PC-3 (cell line): Measurements from ENCODE around the gene SLC13A3. TPM values are rescaled to one million over a fixed set of nuclear protein-coding genes. Genes with fewer than 3 reads are reported as not detected.
A peak's percentile ranks its signal among the peaks of the same experiment; 100 is the strongest.

Experiments
- ATAC-seq: fragments of 200-7000 bp; cut with Tn5 transposase; 2 replicates; pipeline ENCODE4 v1.9.1; 2020; ENCODE audit warnings: mild to moderate bottlenecking, moderate library complexity
- BruUV-seq: library from RNA; stranded (reverse); fragments of 400-500 nt; replicated peaks from 2 replicates; lab custom pipeline; 2021; lab: Mats Ljungman, UMichigan
- CTCF ChIA-PET: fragments of 300-600 bp; sonication (Branson Sonifier 250); formaldehyde crosslinking; loops from one replicate; lab custom pipeline; 2022; ENCODE audit warnings: antibody characterized with exemption; lab: Charles Lee
- POLR2A ChIA-PET: fragments of 300-600 bp; sonication (Branson Sonifier 250); formaldehyde crosslinking; loops from one replicate; lab custom pipeline; 2022; ENCODE audit warnings: antibody characterized with exemption; ENCODE audit not compliant: unreplicated experiment; lab: Charles Lee
- DNase-seq: peaks from one replicate; pipeline ENCODE4 v3.0.0-alpha.2; 2015
- H2AFZ ChIP-seq: fragments of 300-600 bp; sonication (generic); 2 replicates; pipeline ENCODE4 v1.6.0; 2016; ENCODE audit warnings: antibody characterized with exemption, low read length
- H3F3A ChIP-seq: fragments of 300-600 bp; sonication (generic); one replicate; pipeline ENCODE4 v1.6.0; 2017; ENCODE audit warnings: antibody characterized with exemption, low read length, control low read depth, mild to moderate bottlenecking; ENCODE audit not compliant: unreplicated experiment
- H3K27ac ChIP-seq: fragments of 300-600 bp; sonication (generic); 2 replicates; pipeline ENCODE4 v1.5.1; 2016; ENCODE audit warnings: mild to moderate bottlenecking, low read length
- H3K27me3 ChIP-seq: fragments of 300-600 bp; sonication (generic); 2 replicates; pipeline ENCODE4 v1.6.1; 2016; ENCODE audit warnings: low read length, mixed read lengths
- H3K36me3 ChIP-seq: fragments of 300-600 bp; sonication (generic); 2 replicates; pipeline ENCODE4 v1.6.1; 2016; ENCODE audit warnings: low read depth, mixed run types, low read length, mixed read lengths
- H3K4me1 ChIP-seq: fragments of 300-600 bp; sonication (generic); 2 replicates; pipeline ENCODE4 v1.5.1; 2016; ENCODE audit warnings: low read length; ENCODE audit not compliant: insufficient read depth
- H3K4me2 ChIP-seq: fragments of 300-600 bp; sonication (generic); 2 replicates; pipeline ENCODE4 v1.6.0; 2016; ENCODE audit warnings: low read length
- H3K4me3 ChIP-seq: fragments of 300-600 bp; sonication (generic); 2 replicates; pipeline ENCODE4 v1.5.1; 2016; ENCODE audit warnings: mild to moderate bottlenecking, low read length, mixed read lengths
- H3K79me2 ChIP-seq: fragments of 300-600 bp; sonication (generic); 2 replicates; pipeline ENCODE4 v1.6.1; 2017; ENCODE audit warnings: low read length, mixed read lengths
- H3K9ac ChIP-seq: fragments of 300-600 bp; sonication (generic); 2 replicates; pipeline ENCODE4 v1.6.0; 2016; ENCODE audit warnings: mild to moderate bottlenecking, low read length
- H3K9me2 ChIP-seq: fragments of 300-600 bp; sonication (generic); replicated peaks from 2 replicates; pipeline ENCODE4 v1.6.1; 2016; ENCODE audit warnings: mixed run types, low read length, mixed read lengths
- H3K9me3 ChIP-seq: fragments of 300-600 bp; sonication (generic); 2 replicates; pipeline ENCODE4 v1.6.1; 2016; ENCODE audit warnings: low read length, mixed read lengths
- H4K20me1 ChIP-seq: fragments of 300-600 bp; sonication (generic); 2 replicates; pipeline ENCODE4 v1.6.1; 2016; ENCODE audit warnings: low read length, mixed read lengths
- EZH2 ChIP-seq: fragments of 300-600 bp; sonication (generic); IDR thresholded peaks from one replicate; pipeline ENCODE4 v1.6.1; 2017; ENCODE audit warnings: antibody characterized with exemption, mild to moderate bottlenecking, low read length; ENCODE audit not compliant: unreplicated experiment
- EZH2phosphoT487 ChIP-seq: fragments of 300-600 bp; sonication (generic); IDR thresholded peaks from 2 replicates; pipeline ENCODE4 v1.6.1; 2018; ENCODE audit warnings: mild to moderate bottlenecking, antibody characterized with exemption, low read length, borderline replicate concordance
- intact Hi-C: fragments of 100-400 bp; cut with micrococcal nuclease; formaldehyde crosslinking; loops from 2 replicates; pipeline ENCODE4 v1.9.0; 2023
- total RNA-seq: library from RNA; depleted of rRNA; stranded (reverse); fragments of >200 nt; gene quantifications from 2 replicates; pipeline ENCODE4 v1.2.3, GENCODE V29; 2014
- TF ChIP-seq, protein P1 (sequence below): fragments of 300-600 bp; sonication (generic); conservative IDR thresholded peaks from 2 replicates; pipeline ENCODE4 v1.5.1; 2017; ENCODE audit warnings: antibody characterized with exemption, low read depth, mild to moderate bottlenecking, low read length

The SLC13A3 gene
- total RNA-seq, 1 experiment from 2014 or later, result not detected

DNA sequence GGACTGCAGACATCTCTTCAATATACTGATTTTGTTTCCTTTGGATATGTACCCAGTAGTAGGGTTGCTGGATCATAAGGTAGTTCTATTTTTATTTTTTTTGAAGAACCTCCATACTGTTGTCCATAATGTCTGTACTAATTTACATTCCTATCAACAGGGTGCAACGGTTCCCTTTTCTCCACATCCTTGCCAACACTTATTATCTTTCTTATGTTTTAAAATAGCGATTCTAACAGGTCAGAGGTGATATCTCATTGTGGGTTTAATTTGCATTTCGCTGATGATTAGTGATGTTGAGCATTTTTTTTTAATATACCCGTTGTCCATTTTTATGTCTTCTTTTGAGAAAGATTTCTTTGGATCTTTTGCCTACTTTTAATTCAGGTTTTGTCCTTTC lies 39.9 kb upstream of the SLC13A3 start:
- CTCF ChIA-PET, result no interaction called here
- intact Hi-C loops, result no loop called here

DNA sequence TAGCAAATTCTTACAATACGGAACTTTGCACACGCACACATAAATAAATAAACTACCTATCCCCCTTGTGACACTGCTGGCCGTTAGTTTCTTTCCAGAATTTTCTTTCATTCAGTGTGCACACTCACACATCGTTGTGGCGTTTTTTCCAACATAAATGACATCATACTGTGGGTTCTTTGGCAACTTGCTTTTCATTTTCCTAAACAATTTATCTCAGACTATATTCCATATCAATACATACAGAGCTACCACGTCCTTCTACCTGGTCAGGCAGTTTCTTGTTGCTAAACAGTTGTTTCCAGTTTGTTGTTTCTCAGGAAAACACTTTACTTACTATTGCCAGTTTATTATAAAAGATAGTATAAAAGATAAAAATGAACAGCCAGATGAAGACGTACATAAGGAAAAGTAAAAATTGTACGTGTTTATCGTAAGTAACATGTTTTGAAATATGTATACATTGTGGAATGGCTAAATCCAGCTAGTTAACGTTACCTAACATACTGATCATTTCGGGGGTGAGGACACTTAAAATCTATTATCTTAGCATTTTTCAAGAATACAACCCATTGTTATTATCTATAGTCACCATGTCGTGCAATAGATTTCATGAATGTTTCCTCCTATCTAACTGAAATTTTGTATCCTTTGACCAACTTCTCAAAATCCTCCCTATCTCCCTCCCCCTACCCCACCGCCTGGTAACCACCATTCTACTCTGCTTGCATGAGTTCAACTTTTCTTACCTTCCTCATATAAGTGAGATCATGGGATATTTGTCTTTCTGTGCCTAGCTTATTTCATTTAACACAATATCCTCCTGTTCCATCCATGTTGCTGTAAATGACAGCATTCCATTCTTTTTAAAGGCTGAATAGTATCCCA lies 39.2 kb upstream of the SLC13A3 start:
- BruUV-seq, result no TSS peak

More for the DNA sequence above, 39.9 kb upstream of the SLC13A3 start:
- no TSS peak for BruUV-seq
- Histone ChIP-seq H3K4me3 (no peak overlapping the region), H3K9me3 (no peaks in the 10 kb centered on the region), H3F3A (no peaks in the 10 kb centered on the region), H3K27me3 (no peaks in the 10 kb centered on the region), H3K4me2 (no peak overlapping the region), H3K27ac (no peak overlapping the region), H4K20me1 (peaks cover 14% of the 10 kb centered on the region), H3K36me3 (peaks cover 6% of the 10 kb centered on the region; the same call in 1 of the 2 replicates), H3K79me2 (peaks cover 28% of the 10 kb centered on the region), H2AFZ (no peak overlapping the region), H3K9me2 (no peaks in the 10 kb centered on the region), H3K9ac (no peak overlapping the region), H3K4me1 (peaks cover 18% of the 10 kb centered on the region)
- POLR2A ChIA-PET, result no interaction called here
- DNase-seq (no peak), ATAC-seq (no peak)
- no peak for TF ChIP-seq EZH2phosphoT487
- TF ChIP-seq EZH2, result no peak
- TF ChIP-seq, protein P1, sequence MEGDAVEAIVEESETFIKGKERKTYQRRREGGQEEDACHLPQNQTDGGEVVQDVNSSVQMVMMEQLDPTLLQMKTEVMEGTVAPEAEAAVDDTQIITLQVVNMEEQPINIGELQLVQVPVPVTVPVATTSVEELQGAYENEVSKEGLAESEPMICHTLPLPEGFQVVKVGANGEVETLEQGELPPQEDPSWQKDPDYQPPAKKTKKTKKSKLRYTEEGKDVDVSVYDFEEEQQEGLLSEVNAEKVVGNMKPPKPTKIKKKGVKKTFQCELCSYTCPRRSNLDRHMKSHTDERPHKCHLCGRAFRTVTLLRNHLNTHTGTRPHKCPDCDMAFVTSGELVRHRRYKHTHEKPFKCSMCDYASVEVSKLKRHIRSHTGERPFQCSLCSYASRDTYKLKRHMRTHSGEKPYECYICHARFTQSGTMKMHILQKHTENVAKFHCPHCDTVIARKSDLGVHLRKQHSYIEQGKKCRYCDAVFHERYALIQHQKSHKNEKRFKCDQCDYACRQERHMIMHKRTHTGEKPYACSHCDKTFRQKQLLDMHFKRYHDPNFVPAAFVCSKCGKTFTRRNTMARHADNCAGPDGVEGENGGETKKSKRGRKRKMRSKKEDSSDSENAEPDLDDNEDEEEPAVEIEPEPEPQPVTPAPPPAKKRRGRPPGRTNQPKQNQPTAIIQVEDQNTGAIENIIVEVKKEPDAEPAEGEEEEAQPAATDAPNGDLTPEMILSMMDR, result no peak

More for the DNA sequence above, 39.2 kb upstream of the SLC13A3 start:
- Histone ChIP-seq H3K9ac (peak overlapping the region; percentile 74), H3K9me3 (no peaks in the 10 kb centered on the region), H3K79me2 (peaks cover 36% of the 10 kb centered on the region), H3K9me2 (no peaks in the 10 kb centered on the region), H3K4me3 (peak overlapping the region; percentile 89), H3K27me3 (no peaks in the 10 kb centered on the region), H3K4me2 (peak overlapping the region; percentile 95), H4K20me1 (peaks cover 14% of the 10 kb centered on the region), H3K4me1 (peaks cover 18% of the 10 kb centered on the region), H3K27ac (no peak overlapping the region), H3K36me3 (peaks cover 11% of the 10 kb centered on the region; the same call in 1 of the 2 replicates), H2AFZ (peak overlapping the region; percentile 96), H3F3A (no peaks in the 10 kb centered on the region)
- intact Hi-C loops, result no loop called here
- ChIA-PET POLR2A (interaction anchor here (0.6 kb wide), 2 partner anchors 14 to 282 kb away, joined by 3 to 4 read pairs; no protein-coding TSS in a partner anchor), CTCF (interaction anchor here (0.6 kb wide), 1 partner anchor 9 kb away, joined by 5 read pairs; no protein-coding TSS in a partner anchor)
- TF ChIP-seq EZH2 (no peak), EZH2phosphoT487 (no peak)
- TF ChIP-seq, protein P1, result no peak
- DNase-seq (no peak), ATAC-seq (no peak)
